ENCODE results near the gene GEMIN7.

DNA sequence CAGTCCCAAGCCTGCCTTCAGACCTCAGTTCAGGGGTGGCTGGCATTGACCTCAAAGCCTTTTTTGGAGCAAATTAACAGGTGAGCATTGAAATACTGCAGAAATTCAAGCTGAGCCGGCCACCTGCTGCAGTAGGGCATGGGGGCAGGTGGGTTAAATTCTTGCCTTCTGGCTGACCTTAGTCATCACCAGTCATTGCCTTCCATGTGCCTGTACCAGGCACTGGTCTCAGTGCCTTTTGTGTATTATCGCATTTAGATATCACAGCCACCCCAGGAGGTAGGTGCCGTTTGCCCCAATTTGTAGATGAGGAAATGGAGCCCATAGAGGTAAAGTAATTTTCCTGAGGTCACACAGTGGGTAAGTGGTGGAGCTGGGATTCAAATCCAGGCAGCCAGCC is 21.1 kb downstream of the GEMIN7 start:
- TF ChIP-seq ATOH8 (CRISPR knock-in tag; IDR thresholded peaks at IDR 0.05; ENCODE audit: low read depth) (no peak), HMGXB4 (CRISPR knock-in tag; IDR thresholded peaks at IDR 0.05; ENCODE audit: borderline replicate concordance) (no peak), CTCF (IDR thresholded peaks at IDR 0.05) (no peak), CBX8 (IDR thresholded peaks at IDR 0.05) (no peak)

Data from A549 (cell line).